H7 (cell line): ENCODE results near the gene TRAM1L1. TPM values are rescaled to one million over a fixed set of nuclear protein-coding genes. Genes with fewer than 3 reads are reported as not detected.

Experiments
- DNase-seq: peaks from one replicate; pipeline ENCODE4 v3.0.0; 2012
- H3K27me3 ChIP-seq: 2 replicates; pipeline ENCODE4 v1.6.0; 2011; ENCODE audit warnings: mild to moderate bottlenecking, low read length; ENCODE audit not compliant: control insufficient read depth, insufficient read depth
- H3K36me3 ChIP-seq: replicated peaks from 2 replicates; pipeline ENCODE4 v1.5.1; 2011; ENCODE audit warnings: low read length; ENCODE audit not compliant: control insufficient read depth, insufficient read depth
- H3K4me3 ChIP-seq: 2 replicates; pipeline ENCODE4 v1.5.1; 2011; ENCODE audit warnings: low read depth, mild to moderate bottlenecking, control low read depth, low read length, moderate library complexity; ENCODE audit not compliant: insufficient read depth
- total RNA-seq: library from RNA; depleted of rRNA; stranded (reverse); fragments of >200 nt; shearing (Covaris generic); gene quantifications from 2 replicates; pipeline ENCODE4 v1.2.3, GENCODE V29; 2014; rRNA removed

TRAM1L1 gene
- 1.9 and 2.9 TPM in 2 replicates for total RNA-seq

DNA sequence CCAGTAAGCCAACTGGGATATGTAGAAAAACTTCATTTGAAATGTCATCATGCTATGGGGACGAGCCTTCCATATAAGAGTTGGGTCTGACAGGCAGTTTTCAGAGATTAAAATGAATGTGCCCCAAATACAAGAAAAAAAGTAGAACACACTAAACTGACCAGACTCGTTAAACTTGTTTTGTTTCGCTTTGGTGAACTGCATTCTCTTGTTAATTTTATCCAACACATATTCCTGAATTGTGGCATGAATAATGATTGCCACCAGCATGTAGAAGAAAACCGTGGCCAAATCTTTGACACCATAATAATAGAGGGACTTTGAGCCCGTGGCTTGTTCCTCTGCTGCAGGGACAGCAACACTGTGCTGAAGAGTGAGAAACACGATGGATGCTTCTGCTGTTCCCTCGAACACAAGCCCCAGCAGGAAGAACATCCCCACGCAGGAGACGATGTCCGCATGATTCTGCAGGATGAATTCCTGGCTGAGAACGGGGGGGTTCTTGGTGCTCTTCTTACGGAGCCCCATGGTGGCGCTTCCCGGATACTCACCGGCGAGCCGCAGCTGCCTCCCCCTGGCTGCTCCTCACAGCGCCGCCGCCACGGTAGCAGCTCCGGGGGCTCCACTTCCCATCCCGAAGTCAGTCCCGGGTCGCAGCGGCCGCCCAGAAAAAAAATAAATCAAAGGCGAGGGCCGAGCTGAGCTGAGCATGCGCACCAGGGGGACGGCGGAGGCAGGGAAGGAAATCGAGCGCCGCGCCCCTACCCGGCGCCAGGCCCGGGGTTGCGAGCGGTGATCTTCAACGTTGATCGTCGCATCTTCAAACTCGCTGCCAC lies at the start of gene TRAM1L1:
Gene TRAM1L1 (minus strand): TSS at position 711 of the 836 bp plus-strand sequence. CDS start 183 bp downstream, at position 528.
- H3K27me3 ChIP-seq = no peaks in the 10 kb centered on the region
- DNase-seq = peak; percentile 76
- no peaks in the 10 kb centered on the region for H3K36me3 ChIP-seq
- H3K4me3 ChIP-seq = peak within 1 kb of the TSS; percentile 61

DNA sequence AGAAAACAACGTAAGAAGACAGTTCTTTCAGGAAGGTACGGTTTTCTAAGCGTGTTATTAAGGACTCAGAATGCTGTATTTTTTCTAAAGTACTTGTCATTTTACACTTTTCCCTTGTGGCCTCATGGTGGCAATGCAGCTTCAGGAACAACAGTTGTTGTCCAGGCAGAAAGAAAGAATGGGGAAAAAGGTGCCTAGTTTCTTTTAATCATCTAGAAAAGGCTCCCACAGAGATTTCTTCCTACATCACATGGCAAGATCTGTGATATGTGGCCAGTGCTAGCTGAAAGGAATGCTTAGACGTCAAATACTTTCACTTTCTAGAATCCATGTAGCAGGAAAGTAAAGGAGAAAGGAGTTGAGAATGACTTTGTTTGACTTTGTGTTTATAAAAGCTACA lies 49.0 kb upstream of the TRAM1L1 start:
- Histone ChIP-seq H3K27me3 (no peaks in the 10 kb centered on the region), H3K4me3 (no peak overlapping the region), H3K36me3 (no peaks in the 10 kb centered on the region)
- DNase-seq = peak; percentile 10

DNA sequence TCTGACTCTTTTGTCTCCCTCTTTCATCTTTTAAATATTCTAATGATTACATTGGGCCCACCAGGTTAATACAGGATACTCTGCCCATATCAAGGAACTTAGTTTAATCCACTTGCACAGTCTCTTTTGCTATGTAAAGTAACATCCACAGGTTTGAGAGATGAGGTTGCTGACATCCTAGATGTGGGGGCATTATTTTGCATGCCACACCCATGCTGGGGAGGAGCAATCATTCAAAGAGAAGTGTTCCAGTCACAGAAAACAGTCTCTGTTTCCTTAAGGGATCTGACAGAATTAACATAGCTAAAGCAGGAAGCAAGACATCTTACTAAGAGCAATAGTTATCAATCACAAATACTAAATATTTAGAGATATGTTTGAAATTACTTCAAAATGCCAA lies 11.5 kb upstream of the TRAM1L1 start:
- H3K4me3 ChIP-seq = no peak overlapping the region
- H3K36me3 ChIP-seq = no peaks in the 10 kb centered on the region
- no peaks in the 10 kb centered on the region for H3K27me3 ChIP-seq
- peak; percentile 8 for DNase-seq

GRCh38 chr4:117096462-117096861 lies 11.1 kb upstream of the TRAM1L1 start:
- no peak overlapping the region for H3K4me3 ChIP-seq
- DNase-seq = no peak
- H3K27me3 ChIP-seq = no peaks in the 10 kb centered on the region
- H3K36me3 ChIP-seq = no peaks in the 10 kb centered on the region

GRCh38 chr4:117093571-117093970 lies 8.2 kb upstream of the TRAM1L1 start:
- no peaks in the 10 kb centered on the region for H3K36me3 ChIP-seq
- no peaks in the 10 kb centered on the region for H3K27me3 ChIP-seq
- no peak for DNase-seq
- no peak overlapping the region for H3K4me3 ChIP-seq

DNA sequence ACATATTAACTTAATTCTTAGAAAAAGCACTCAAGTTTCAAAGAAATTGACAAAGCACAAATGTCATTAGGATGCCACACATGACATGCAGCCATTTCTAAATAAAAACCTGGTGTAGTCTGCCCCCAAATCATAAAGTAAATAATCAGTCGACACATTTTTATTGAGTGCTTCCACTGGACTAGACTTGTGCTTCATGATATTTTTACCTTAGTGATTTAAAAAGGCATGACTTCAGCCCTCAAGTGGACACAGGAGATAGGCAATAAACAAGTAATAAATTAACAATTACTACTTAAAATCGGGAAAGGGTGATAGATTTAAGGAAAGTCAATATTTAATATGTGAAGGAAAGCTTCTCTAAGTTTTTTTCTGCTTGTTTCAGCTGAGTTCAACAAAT lies 7.6 kb downstream of the TRAM1L1 start:
- H3K36me3 ChIP-seq = no peaks in the 10 kb centered on the region
- DNase-seq = no peak
- no peaks in the 10 kb centered on the region for H3K27me3 ChIP-seq
- H3K4me3 ChIP-seq = no peak overlapping the region

DNA sequence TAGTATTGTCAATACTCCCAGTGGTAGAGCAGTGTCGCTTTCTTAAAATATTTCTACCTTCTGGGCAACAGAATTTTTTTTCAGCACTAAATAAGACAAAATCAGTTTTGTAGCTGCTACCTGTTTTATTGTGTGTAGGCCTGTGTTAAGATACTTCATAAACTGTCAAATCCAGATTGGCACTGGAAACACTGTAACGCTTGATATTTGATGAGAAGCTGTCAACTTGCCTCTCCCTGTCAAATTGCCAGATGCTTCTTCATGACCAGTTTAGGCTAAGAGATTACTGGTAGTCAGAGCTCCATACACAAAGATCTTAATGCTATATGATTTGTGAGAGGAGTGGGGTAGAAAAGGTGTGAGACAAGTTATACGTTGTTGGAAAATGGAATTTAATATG lies 17.3 kb downstream of the TRAM1L1 start:
- Histone ChIP-seq H3K4me3 (no peak overlapping the region), H3K36me3 (no peaks in the 10 kb centered on the region), H3K27me3 (no peaks in the 10 kb centered on the region)
- DNase-seq = no peak

- Histone ChIP-seq H3K4me3 (no peak overlapping the region), H3K36me3 (no peaks in the 10 kb centered on the region), H3K27me3 (no peaks in the 10 kb centered on the region)
- no peak for DNase-seq
Measured at GRCh38 chr4:117063961-117064696, 21.2 kb downstream of the TRAM1L1 start.

GRCh38 chr4:117042962-117043361 lies 42.4 kb downstream of the TRAM1L1 start:
- no peak for DNase-seq
- Histone ChIP-seq H3K36me3 (no peaks in the 10 kb centered on the region), H3K4me3 (no peak overlapping the region), H3K27me3 (no peaks in the 10 kb centered on the region)
